ENCODE results near the gene LZTS3. TPM values are rescaled to one million over a fixed set of nuclear protein-coding genes. Genes with fewer than 3 reads are reported as not detected.

The LZTS3 gene
- total RNA-seq, 1 donor from 2014 or later = 14.9 TPM

GRCh38 chr20:3177746-3178485, 4.6 kb upstream of the LZTS3 start:
- no peak for TF ChIP-seq CTCF (IDR thresholded peaks at IDR 0.05)
- Histone ChIP-seq H3K27me3 (no peaks in the 10 kb centered on the region), H3K27ac (no peak overlapping the region), H3K4me1 (no peaks in the 10 kb centered on the region), H3K9me3 (no peaks in the 10 kb centered on the region), H3K36me3 (no peaks in the 10 kb centered on the region), H3K4me3 (no peak overlapping the region)
- no peak for DNase-seq (ENCODE audit: low spot score in 2 of 2)
- intact Hi-C loops (cut with DNase I) = loop anchor here (10.0 kb wide), 3 partner anchors 227 to 653 kb away; partner anchors contain the start of genes DNAAF9 and PTPRA

- Histone ChIP-seq H3K9me3 (no peaks in the 10 kb centered on the region), H3K27ac (no peak overlapping the region), H3K27me3 (no peaks in the 10 kb centered on the region), H3K36me3 (no peaks in the 10 kb centered on the region), H3K4me3 (peak overlapping the region; percentile 85 to 88), H3K4me1 (peaks cover 0 to 4% of the 10 kb centered on the region in 2 donors)
- no peak for DNase-seq (ENCODE audit: low spot score in 2 of 2)
- intact Hi-C loops (cut with DNase I) = loop anchor here (10.0 kb wide), 3 partner anchors 230 to 650 kb away; partner anchors contain the start of genes DNAAF9 and PTPRA
- no peak for TF ChIP-seq CTCF (IDR thresholded peaks at IDR 0.05)
Observed at GRCh38 chr20:3175270-3175669, 1.9 kb upstream of the LZTS3 start.

GRCh38 chr20:3174442-3175261, 1.3 kb upstream of the LZTS3 start:
- Histone ChIP-seq H3K36me3 (no peaks in the 10 kb centered on the region), H3K4me3 (peak overlapping the region; percentile 85 to 88), H3K4me1 (peaks cover 0 to 4% of the 10 kb centered on the region in 2 donors), H3K9me3 (no peaks in the 10 kb centered on the region), H3K27ac (peak overlapping the region; percentile 77 to 78), H3K27me3 (no peaks in the 10 kb centered on the region)
- DNase-seq (ENCODE audit: low spot score in 2 of 2) = no peak
- no peak for TF ChIP-seq CTCF (IDR thresholded peaks at IDR 0.05)
- intact Hi-C loops (cut with DNase I) = loop anchor here (5.0 to 10.0 kb wide), 5 partner anchors 127 to 650 kb away; partner anchors contain the start of genes ATRN, DNAAF9, MRPS26 and PTPRA

- Histone ChIP-seq H3K4me3 (peak overlapping the region; percentile 85 to 88), H3K36me3 (no peaks in the 10 kb centered on the region), H3K27ac (peak overlapping the region; percentile 77 to 78), H3K9me3 (no peaks in the 10 kb centered on the region), H3K27me3 (no peaks in the 10 kb centered on the region), H3K4me1 (peaks cover 0 to 4% of the 10 kb centered on the region in 2 donors)
- TF ChIP-seq CTCF (IDR thresholded peaks at IDR 0.05) = peak; percentile 15 to 24 (median 23)
- DNase-seq (ENCODE audit: low spot score in 2 of 2) = peak in 1 of 2 donors; percentile 93
- intact Hi-C loops (cut with DNase I) = loop anchor here (1.0 to 10.0 kb wide), 7 partner anchors 15 to 649 kb away; partner anchors contain the start of genes ATRN, DDRGK1, DNAAF9 and FASTKD5
Observed at GRCh38 chr20:3173610-3174441, 477 bp upstream of the LZTS3 start.

Measured in ascending aorta (tissue), 2 donors.